Upper lobe of left lung (tissue), 4 donors: ENCODE results near the gene BRI3.

Experiments
- EP300 ChIP-seq, 4 donors: sonication (generic); formaldehyde crosslinking; IDR thresholded peaks; one replicate each; pipeline ENCODE4 v1.5.1; 2017; ENCODE audit warnings: antibody characterized with exemption in 4 of 4, control low read depth in 2 of 4
- POLR2A ChIP-seq, 4 donors: fragments of 450-650 bp; IDR thresholded peaks; one replicate each; pipeline ENCODE4 v1.5.1; 2016 to 2017; ENCODE audit warnings: antibody characterized with exemption in 4 of 4, mild to moderate bottlenecking in 2 of 4
- POLR2AphosphoS5 ChIP-seq, 2 donors: sonication (generic); formaldehyde crosslinking; IDR thresholded peaks; one replicate each; pipeline ENCODE4 v1.5.1; 2017; ENCODE audit warnings: antibody characterized with exemption in 2 of 2
- TF ChIP-seq, protein P1 (sequence below), 6 experiments: fragments of 450-650 bp in 4 of 6; fragments of 200-600 bp in 2 of 6; sonication (generic) in 2 of 6; IDR thresholded peaks; one replicate each; pipeline ENCODE4 v1.5.1; 2016 to 2019; ENCODE audit warnings: antibody characterized with exemption in 6 of 6

DNA sequence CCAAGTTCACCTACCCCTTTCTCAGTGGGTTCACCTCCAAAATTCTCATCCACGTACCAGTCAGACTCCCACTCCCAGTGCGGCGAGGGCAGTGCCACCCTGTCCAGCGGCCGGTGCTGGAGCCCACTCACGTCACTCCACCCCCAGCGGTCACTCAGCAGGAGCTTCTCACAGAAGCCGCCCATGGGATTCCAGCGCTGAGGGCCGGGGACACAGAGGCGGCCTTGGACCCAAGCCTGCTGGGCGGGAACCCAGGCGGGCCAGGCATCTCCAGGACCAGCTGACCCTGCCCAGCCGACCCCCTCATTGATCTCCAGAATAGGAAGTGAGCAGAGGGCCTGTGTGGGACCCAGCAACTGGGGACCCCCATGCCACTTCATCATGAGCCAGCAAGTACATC is 36.6 kb upstream of the BRI3 start:
- TF ChIP-seq POLR2AphosphoS5 (IDR thresholded peaks at IDR 0.05) (no peak), POLR2A (IDR thresholded peaks at IDR 0.05) (no peak), EP300 (IDR thresholded peaks at IDR 0.05) (no peak)
- TF ChIP-seq, protein P1, sequence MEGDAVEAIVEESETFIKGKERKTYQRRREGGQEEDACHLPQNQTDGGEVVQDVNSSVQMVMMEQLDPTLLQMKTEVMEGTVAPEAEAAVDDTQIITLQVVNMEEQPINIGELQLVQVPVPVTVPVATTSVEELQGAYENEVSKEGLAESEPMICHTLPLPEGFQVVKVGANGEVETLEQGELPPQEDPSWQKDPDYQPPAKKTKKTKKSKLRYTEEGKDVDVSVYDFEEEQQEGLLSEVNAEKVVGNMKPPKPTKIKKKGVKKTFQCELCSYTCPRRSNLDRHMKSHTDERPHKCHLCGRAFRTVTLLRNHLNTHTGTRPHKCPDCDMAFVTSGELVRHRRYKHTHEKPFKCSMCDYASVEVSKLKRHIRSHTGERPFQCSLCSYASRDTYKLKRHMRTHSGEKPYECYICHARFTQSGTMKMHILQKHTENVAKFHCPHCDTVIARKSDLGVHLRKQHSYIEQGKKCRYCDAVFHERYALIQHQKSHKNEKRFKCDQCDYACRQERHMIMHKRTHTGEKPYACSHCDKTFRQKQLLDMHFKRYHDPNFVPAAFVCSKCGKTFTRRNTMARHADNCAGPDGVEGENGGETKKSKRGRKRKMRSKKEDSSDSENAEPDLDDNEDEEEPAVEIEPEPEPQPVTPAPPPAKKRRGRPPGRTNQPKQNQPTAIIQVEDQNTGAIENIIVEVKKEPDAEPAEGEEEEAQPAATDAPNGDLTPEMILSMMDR (IDR thresholded peaks at IDR 0.05), result no peak
